ENCODE data around the gene ABCA1. TPM values are rescaled to one million over a fixed set of nuclear protein-coding genes. Genes with fewer than 3 reads are reported as not detected.

Gene ABCA1
- total RNA-seq, 1 experiment from 2014 or later = 0.69 TPM

GRCh38 chr9:104775976-104776375 is 152.0 kb downstream of the ABCA1 start:
- BruUV-seq (replicated peaks) = no TSS peak
- Histone ChIP-seq H3K4me3 (ENCODE audit: low read depth, low read length, poor library complexity, severe bottlenecking) (no peak overlapping the region), H3K27ac (ENCODE audit: low read depth, low read length, poor library complexity, severe bottlenecking) (no peak overlapping the region), H3K36me3 (ENCODE audit: insufficient read depth, low read length, poor library complexity, severe bottlenecking) (no peaks in the 10 kb centered on the region), H3K4me1 (ENCODE audit: insufficient read depth, low read length, poor library complexity, severe bottlenecking) (no peaks in the 10 kb centered on the region), H3K27me3 (replicated peaks; ENCODE audit: insufficient read depth, low read depth, low read length, poor library complexity) (no peaks in the 10 kb centered on the region), H3K9me3 (ENCODE audit: low read depth, low read length, poor library complexity, severe bottlenecking) (no peaks in the 10 kb centered on the region)
- TF ChIP-seq EZH2 (IDR thresholded peaks at IDR 0.05; ENCODE audit: borderline replicate concordance, low read depth, low read length, poor library complexity, severe bottlenecking) = no peak
- no peak for TF ChIP-seq CTCF (conservative IDR thresholded peaks at IDR 0.05; ENCODE audit: low read depth, low read length)
- no peak for DNase-seq (ENCODE audit: low spot score)
- intact Hi-C loops (cut with micrococcal nuclease; ENCODE audit: unreplicated experiment) = no loop called here
- ChIA-PET POLR2A (ENCODE audit: low non-redundant PET) (no interaction called here), CTCF (no interaction called here)

- no peaks in the 10 kb centered on the region for H3K27me3 ChIP-seq (replicated peaks; ENCODE audit: insufficient read depth, low read depth, low read length, poor library complexity)
- no peak overlapping the region for H3K27ac ChIP-seq (ENCODE audit: low read depth, low read length, poor library complexity, severe bottlenecking)
- H3K36me3 ChIP-seq (ENCODE audit: insufficient read depth, low read length, poor library complexity, severe bottlenecking) = no peaks in the 10 kb centered on the region
- BruUV-seq (replicated peaks) = no TSS peak
- intact Hi-C loops (cut with micrococcal nuclease; ENCODE audit: unreplicated experiment) = no loop called here
- no peaks in the 10 kb centered on the region for H3K4me1 ChIP-seq (ENCODE audit: insufficient read depth, low read length, poor library complexity, severe bottlenecking)
- no peak for TF ChIP-seq CTCF (conservative IDR thresholded peaks at IDR 0.05; ENCODE audit: low read depth, low read length)
- TF ChIP-seq EZH2 (IDR thresholded peaks at IDR 0.05; ENCODE audit: borderline replicate concordance, low read depth, low read length, poor library complexity, severe bottlenecking) = no peak
- no peaks in the 10 kb centered on the region for H3K9me3 ChIP-seq (ENCODE audit: low read depth, low read length, poor library complexity, severe bottlenecking)
- ChIA-PET POLR2A (ENCODE audit: low non-redundant PET) (no interaction called here), CTCF (no interaction called here)
- H3K4me3 ChIP-seq (ENCODE audit: low read depth, low read length, poor library complexity, severe bottlenecking) = no peak overlapping the region
- DNase-seq (ENCODE audit: low spot score) = no peak
These were observed 152.4 kb downstream of the ABCA1 start for GRCh38 chr9:104775574-104775936.

- H3K9me3 ChIP-seq (ENCODE audit: low read depth, low read length, poor library complexity, severe bottlenecking) = no peaks in the 10 kb centered on the region
- no peaks in the 10 kb centered on the region for H3K36me3 ChIP-seq (ENCODE audit: insufficient read depth, low read length, poor library complexity, severe bottlenecking)
- DNase-seq (ENCODE audit: low spot score) = no peak
- no peaks in the 10 kb centered on the region for H3K4me1 ChIP-seq (ENCODE audit: insufficient read depth, low read length, poor library complexity, severe bottlenecking)
- no peaks in the 10 kb centered on the region for H3K27me3 ChIP-seq (replicated peaks; ENCODE audit: insufficient read depth, low read depth, low read length, poor library complexity)
- POLR2A ChIA-PET (ENCODE audit: low non-redundant PET) = no interaction called here
- intact Hi-C loops (cut with micrococcal nuclease; ENCODE audit: unreplicated experiment) = no loop called here
- TF ChIP-seq CTCF (conservative IDR thresholded peaks at IDR 0.05; ENCODE audit: low read depth, low read length) = no peak
- TF ChIP-seq EZH2 (IDR thresholded peaks at IDR 0.05; ENCODE audit: borderline replicate concordance, low read depth, low read length, poor library complexity, severe bottlenecking) = no peak
- no TSS peak for BruUV-seq (replicated peaks)
- CTCF ChIA-PET = no interaction called here
- no peak overlapping the region for H3K27ac ChIP-seq (ENCODE audit: low read depth, low read length, poor library complexity, severe bottlenecking)
- no peak overlapping the region for H3K4me3 ChIP-seq (ENCODE audit: low read depth, low read length, poor library complexity, severe bottlenecking)
These were observed 153.0 kb downstream of the ABCA1 start for GRCh38 chr9:104774831-104775573.
